Measurements from ENCODE around the gene CRABP2.

Gene CRABP2

GRCh38 chr1:156707417-156708217 is 2.2 kb upstream of the CRABP2 start:
- Histone ChIP-seq H2AFZ (ENCODE audit: low read depth, low read length) (no peak overlapping the region), H4K20me1 (ENCODE audit: insufficient read depth, low read length) (no peaks in the 10 kb centered on the region), H3K79me2 (ENCODE audit: low read length) (no peaks in the 10 kb centered on the region), H3K27ac (ENCODE audit: low read length) (no peak overlapping the region), H3K27me3 (ENCODE audit: low read depth, low read length) (peaks cover 18% of the 10 kb centered on the region), H3K4me2 (ENCODE audit: low read length) (no peak overlapping the region), H3K4me3 (ENCODE audit: low read length) (no peak overlapping the region), H3K9ac (ENCODE audit: low read length) (no peak overlapping the region), H3K4me1 (ENCODE audit: low read length) (peaks cover 10% of the 10 kb centered on the region; the same call in 1 of the 2 replicates), H3K9me3 (ENCODE audit: insufficient read depth, low read length) (no peaks in the 10 kb centered on the region), H3K36me3 (replicated peaks; ENCODE audit: low read depth, low read length) (no peaks in the 10 kb centered on the region)
- TF ChIP-seq EZH2phosphoT487 (IDR thresholded peaks at IDR 0.05; ENCODE audit: low read depth): no peak
- no peak for TF ChIP-seq CTCF (IDR thresholded peaks at IDR 0.05; ENCODE audit: low read depth, low read length)

- Histone ChIP-seq H2AFZ (ENCODE audit: low read depth, low read length) (peak overlapping the region; percentile 95), H3K79me2 (ENCODE audit: low read length) (no peaks in the 10 kb centered on the region), H3K36me3 (replicated peaks; ENCODE audit: low read depth, low read length) (no peaks in the 10 kb centered on the region), H3K27ac (ENCODE audit: low read length) (no peak overlapping the region), H3K4me2 (ENCODE audit: low read length) (peak overlapping the region; percentile 97), H3K9me3 (ENCODE audit: insufficient read depth, low read length) (no peaks in the 10 kb centered on the region), H3K4me3 (ENCODE audit: low read length) (peak overlapping the region; percentile 83), H3K9ac (ENCODE audit: low read length) (peak overlapping the region; percentile 65), H3K27me3 (ENCODE audit: low read depth, low read length) (peaks cover 18% of the 10 kb centered on the region), H4K20me1 (ENCODE audit: insufficient read depth, low read length) (no peaks in the 10 kb centered on the region), H3K4me1 (ENCODE audit: low read length) (peaks cover 10% of the 10 kb centered on the region; the same call in 1 of the 2 replicates)
- TF ChIP-seq CTCF (IDR thresholded peaks at IDR 0.05; ENCODE audit: low read depth, low read length): no peak
- no peak for TF ChIP-seq EZH2phosphoT487 (IDR thresholded peaks at IDR 0.05; ENCODE audit: low read depth)
Observed at GRCh38 chr1:156706657-156707416, 1.5 kb upstream of the CRABP2 start.

GRCh38 chr1:156705918-156706656 is 704 bp upstream of the CRABP2 start:
- Histone ChIP-seq H3K9me3 (ENCODE audit: insufficient read depth, low read length) (no peaks in the 10 kb centered on the region), H3K4me3 (ENCODE audit: low read length) (peak overlapping the region; percentile 83), H3K9ac (ENCODE audit: low read length) (peak overlapping the region; percentile 65), H3K79me2 (ENCODE audit: low read length) (no peaks in the 10 kb centered on the region), H3K4me1 (ENCODE audit: low read length) (peaks cover 10% of the 10 kb centered on the region; the same call in 1 of the 2 replicates), H2AFZ (ENCODE audit: low read depth, low read length) (peak overlapping the region; percentile 95), H3K36me3 (replicated peaks; ENCODE audit: low read depth, low read length) (no peaks in the 10 kb centered on the region), H3K27ac (ENCODE audit: low read length) (no peak overlapping the region), H3K27me3 (ENCODE audit: low read depth, low read length) (peaks cover 21% of the 10 kb centered on the region), H4K20me1 (ENCODE audit: insufficient read depth, low read length) (no peaks in the 10 kb centered on the region), H3K4me2 (ENCODE audit: low read length) (peak overlapping the region; percentile 97)
- TF ChIP-seq CTCF (IDR thresholded peaks at IDR 0.05; ENCODE audit: low read depth, low read length) (peak; percentile 99), EZH2phosphoT487 (IDR thresholded peaks at IDR 0.05; ENCODE audit: low read depth) (no peak)
